AG08395 (cell line): ENCODE measurements around the gene TET2.
"Not testable (repeated sequence)": the region's sequence is repeated elsewhere in the genome, so short reads cannot be mapped to it uniquely, and the experiment has no call there.

Experiments used
- DNase-seq: peaks from one replicate; pipeline ENCODE4 v3.0.0; 2012; ENCODE audit warnings: mixed read lengths, low spot score

The TET2 gene

GRCh38 chr4:105288121-105288520, 141.4 kb downstream of the TET2 start:
- DNase-seq = no peak

GRCh38 chr4:105291925-105292324, 145.2 kb downstream of the TET2 start:
- no peak for DNase-seq

- DNase-seq = no peak
Observed at GRCh38 chr4:105293360-105293759, 146.7 kb downstream of the TET2 start.

DNA sequence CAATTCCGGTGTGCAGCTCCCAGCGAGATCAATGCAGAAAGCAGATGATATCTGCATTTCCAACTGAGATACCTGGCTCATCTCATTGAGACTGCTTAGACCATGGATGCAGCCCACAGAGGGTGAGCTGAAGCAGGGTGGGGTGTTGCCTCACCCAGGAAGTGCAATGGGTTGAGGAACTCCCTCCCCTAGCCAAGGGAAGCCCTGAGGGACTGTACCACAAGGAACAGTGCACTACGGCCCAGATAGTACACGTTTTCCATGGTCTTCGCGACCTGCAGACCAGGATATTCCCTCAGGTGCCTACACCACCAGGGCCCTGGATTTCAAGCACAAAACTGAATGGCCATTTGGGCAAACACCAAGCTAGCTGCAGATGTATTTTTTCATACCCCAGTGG, 150.0 kb downstream of the TET2 start:
- no peak for DNase-seq

- not testable (repeated sequence) for DNase-seq
Observed at GRCh38 chr4:105299027-105299426, 152.4 kb downstream of the TET2 start.

DNA sequence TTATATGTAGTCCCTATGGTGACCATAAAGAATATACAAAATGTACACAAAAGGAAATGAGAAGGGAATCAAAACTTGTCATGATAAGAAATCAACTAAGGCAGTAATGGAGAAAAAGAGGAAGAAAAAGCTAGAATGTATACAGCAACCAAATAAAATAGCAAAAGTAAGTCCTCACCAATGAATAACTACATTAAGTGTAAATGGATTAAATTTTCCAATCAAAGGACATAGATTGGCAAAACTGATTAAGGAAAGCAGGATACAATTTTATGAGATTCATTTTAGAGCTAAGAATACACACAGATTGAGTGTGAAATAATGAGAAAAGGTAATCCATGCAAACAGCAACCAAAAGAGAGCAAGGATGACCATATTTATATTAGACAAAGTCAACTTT, 157.4 kb downstream of the TET2 start:
- DNase-seq = no peak

- no peak for DNase-seq
Observed at GRCh38 chr4:105305019-105305836, 158.6 kb downstream of the TET2 start.

DNA sequence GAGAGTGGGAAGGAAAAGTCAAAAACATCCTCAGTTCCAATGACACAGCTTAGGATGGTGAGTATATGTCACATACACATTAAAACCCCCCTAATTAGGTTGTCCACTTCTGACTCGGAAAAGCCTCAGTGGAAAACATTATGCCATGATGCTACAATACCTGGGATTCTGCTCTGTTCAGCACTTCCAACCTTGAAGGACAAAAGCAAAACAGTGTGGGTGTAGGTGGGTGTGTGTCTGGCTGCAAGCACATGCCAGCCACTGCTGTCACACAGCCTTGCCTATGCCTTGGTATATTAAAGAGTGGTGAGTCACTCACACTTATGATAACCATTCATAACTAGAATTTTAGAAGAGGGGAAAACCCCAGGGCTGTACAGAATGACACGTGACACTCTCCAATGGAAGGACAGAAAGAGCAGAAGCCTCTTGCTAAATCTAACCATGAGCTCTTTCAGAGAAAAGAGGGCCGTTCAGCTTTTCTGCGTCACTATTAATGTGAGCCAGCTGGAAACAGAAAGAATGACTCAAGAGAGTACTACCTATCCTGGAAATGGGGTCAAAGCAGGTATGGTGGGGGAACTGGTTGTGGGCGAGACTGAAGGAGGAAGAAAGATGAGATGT, 159.6 kb downstream of the TET2 start:
- DNase-seq = no peak

- DNase-seq = no peak
Observed at GRCh38 chr4:105306820-105307219, 160.1 kb downstream of the TET2 start.

DNA sequence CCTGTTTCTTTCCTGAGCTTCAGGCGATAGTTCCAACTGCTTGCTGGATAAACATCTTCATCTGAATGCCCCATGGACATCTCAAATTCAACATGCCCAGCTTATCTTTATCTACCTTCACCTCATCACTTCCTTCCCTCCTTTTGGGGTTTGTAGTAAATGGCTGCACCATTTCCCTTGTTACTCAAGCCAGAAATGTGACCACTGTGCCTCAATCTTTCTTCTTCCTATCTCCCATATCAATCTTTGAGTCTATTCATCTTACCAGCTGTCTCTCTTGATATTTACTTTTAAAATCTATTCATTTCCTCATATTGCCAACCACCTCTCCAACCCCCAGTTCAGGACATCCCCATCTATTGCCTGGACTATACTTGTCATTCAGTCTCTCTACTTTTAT, 171.8 kb downstream of the TET2 start:
- DNase-seq = no peak

DNA sequence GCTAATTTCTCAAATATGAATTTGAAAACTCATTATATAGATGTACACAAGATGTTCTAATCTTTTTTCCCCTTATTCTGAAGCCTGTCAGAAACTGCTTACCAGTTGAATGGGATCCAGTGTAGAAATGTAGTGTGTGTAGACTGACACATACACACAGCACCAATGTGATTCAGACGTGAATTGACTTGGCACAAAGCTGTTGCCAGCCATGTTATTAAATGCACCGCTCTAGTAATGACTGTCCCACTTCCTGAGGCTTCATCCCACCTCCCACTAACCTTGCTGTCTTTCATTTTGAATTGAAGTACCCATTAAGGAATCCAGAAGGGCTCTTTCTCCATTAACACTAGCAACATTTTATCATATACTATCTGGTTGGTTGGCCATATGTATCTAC, 180.5 kb downstream of the TET2 start:
- no peak for DNase-seq

GRCh38 chr4:105327956-105328355, 181.3 kb downstream of the TET2 start:
- no peak for DNase-seq

DNA sequence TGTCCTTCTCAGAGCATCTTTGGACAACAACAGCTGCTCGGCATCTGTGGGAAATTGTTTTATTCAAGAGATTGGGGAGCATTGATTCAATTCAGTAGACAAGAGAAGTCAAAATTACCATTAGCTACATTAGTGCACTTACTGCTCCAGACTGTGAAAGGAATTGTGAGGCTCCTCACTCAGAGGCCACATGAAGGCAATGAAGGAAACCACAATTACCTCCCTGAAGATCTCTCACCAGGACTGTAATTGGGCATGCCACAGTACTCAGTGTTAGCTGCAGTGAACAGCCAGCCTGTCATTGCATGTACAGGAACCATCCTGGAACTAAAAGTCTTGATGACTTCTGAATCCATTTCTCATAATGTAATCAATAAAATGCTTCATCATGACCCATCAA, 182.4 kb downstream of the TET2 start:
- DNase-seq = no peak
